Measurements from ENCODE around the gene GYPB.
"Not testable (repeated sequence)": the region's sequence is repeated elsewhere in the genome, so short reads cannot be mapped to it uniquely, and the experiment has no call there.

GRCh38 chr4:144022772-144023400 lies 3.7 kb upstream of the GYPB start:
- not testable (repeated sequence) for TF ChIP-seq CTCF (conservative IDR thresholded peaks at IDR 0.05 in 1 of 2, IDR thresholded peaks at IDR 0.05 in 1 of 2; ENCODE audit: extremely low read depth in 1 of 2, insufficient read depth in 1 of 2, low read depth in 1 of 2, low read length in 2 of 2); EZH2 (IDR thresholded peaks at IDR 0.05; ENCODE audit: borderline replicate concordance, low read length)

Data from mammary epithelial cell (primary cell).